Measurements from ENCODE around the gene FRMD4A.

- no peak for TF ChIP-seq CTCF (conservative IDR thresholded peaks at IDR 0.05)
- TF ChIP-seq EZH2 (IDR thresholded peaks at IDR 0.05; ENCODE audit: low read depth) = no peak
Observed at GRCh38 chr10:14358886-14359573, 28.3 kb upstream of the FRMD4A start.
